HepG2 (cell line): ENCODE results near the gene SEMA3F. TPM values are rescaled to one million over a fixed set of nuclear protein-coding genes. Genes with fewer than 3 reads are reported as not detected.

Source experiments
- AGO1 ChIP-seq: fragments of 200-400 bp; formaldehyde crosslinking; IDR thresholded peaks from 2 replicates; pipeline ENCODE4 v1.6.1; 2017; ENCODE audit warnings: mild to moderate bottlenecking, low read depth, low read length, moderate library complexity; ENCODE audit not compliant: poor library complexity, severe bottlenecking
- ATAD3A ChIP-seq: sonication (generic); formaldehyde crosslinking; IDR thresholded peaks from 2 replicates; pipeline ENCODE4 v1.4.0; 2020; ENCODE audit warnings: missing genetic modification reagents
- CCDC6 ChIP-seq: sonication (generic); formaldehyde crosslinking; IDR thresholded peaks from 2 replicates; pipeline ENCODE4 v1.8.1; 2022; ENCODE audit warnings: mild to moderate bottlenecking, missing genetic modification reagents, moderate library complexity
- FOSL1 ChIP-seq: sonication (generic); formaldehyde crosslinking; IDR thresholded peaks from 2 replicates; pipeline ENCODE4 v1.9.0; 2021; ENCODE audit warnings: missing genetic modification reagents, borderline replicate concordance
- GABPA ChIP-seq, 2 experiments: IDR thresholded peaks; 2 replicates each; pipeline ENCODE4 v1.6.1; 2011 to 2016; ENCODE audit warnings: low read depth in 2 of 2, low read length in 1 of 2, missing biosample characterization in 1 of 2, missing genetic modification characterization in 1 of 2
- GPN1 ChIP-seq: sonication (generic); formaldehyde crosslinking; IDR thresholded peaks from 2 replicates; pipeline ENCODE4 v1.5.1; 2020; ENCODE audit warnings: missing genetic modification reagents, borderline replicate concordance
- MIER2 ChIP-seq: IDR thresholded peaks from 2 replicates; pipeline ENCODE4 v1.6.1; 2016; ENCODE audit warnings: missing biosample characterization, missing genetic modification reagents
- PHF21A ChIP-seq: sonication (generic); formaldehyde crosslinking; IDR thresholded peaks from 2 replicates; pipeline ENCODE4 v1.5.0; 2020; ENCODE audit warnings: mild to moderate bottlenecking, missing genetic modification reagents
- RCOR2 ChIP-seq: IDR thresholded peaks from 2 replicates; pipeline ENCODE4 v1.6.1; 2016; ENCODE audit warnings: missing biosample characterization, missing genetic modification reagents
- SALL1 ChIP-seq: sonication (generic); formaldehyde crosslinking; IDR thresholded peaks from 2 replicates; pipeline ENCODE4 v1.8.0; 2022; ENCODE audit warnings: mild to moderate bottlenecking, missing genetic modification reagents
- SP140L ChIP-seq: sonication (generic); formaldehyde crosslinking; IDR thresholded peaks from 2 replicates; pipeline ENCODE4 v1.4.0; 2020; ENCODE audit warnings: missing genetic modification reagents, borderline replicate concordance
- TSC22D2 ChIP-seq: sonication (generic); formaldehyde crosslinking; IDR thresholded peaks from 2 replicates; pipeline ENCODE4 v1.5.1; 2020; ENCODE audit warnings: missing genetic modification reagents, mild to moderate bottlenecking, borderline replicate concordance
- ZNF468 ChIP-seq: sonication (generic); formaldehyde crosslinking; IDR thresholded peaks from 2 replicates; pipeline ENCODE4 v1.8.0; 2022; ENCODE audit warnings: mild to moderate bottlenecking, moderate library complexity, missing genetic modification reagents
- ZNF512B ChIP-seq: sonication (generic); formaldehyde crosslinking; IDR thresholded peaks from 2 replicates; pipeline ENCODE4 v1.5.1; 2020; ENCODE audit warnings: missing genetic modification reagents, mild to moderate bottlenecking, borderline replicate concordance
- ZNF589 ChIP-seq: sonication (generic); formaldehyde crosslinking; conservative IDR thresholded peaks from 2 replicates; pipeline ENCODE4 v1.8.0; 2022; ENCODE audit warnings: mild to moderate bottlenecking, moderate library complexity, missing genetic modification reagents
- ZSCAN31 ChIP-seq: sonication (generic); formaldehyde crosslinking; IDR thresholded peaks from 2 replicates; pipeline ENCODE4 v1.5.0; 2020; ENCODE audit warnings: low read depth, mild to moderate bottlenecking, missing genetic modification reagents
- polyA plus RNA-seq, 8 experiments: library from polyadenylated mRNA; depleted of rRNA in 3 of 8; stranded (reverse) in 7 of 8; unstranded in 1 of 8; fragments of >200 nt; fragmentation: Illumina TruSeq in 4 of 8; extraction: Trizol in 4 of 8; gene quantifications; 2 replicates each; pipeline versions ENCODE4 v1.2.1 to v1.2.3, GENCODE V29; 2011 to 2016; ENCODE audit warnings: low read depth in 4 of 8, missing spikeins in 1 of 8, mixed read lengths in 1 of 8; ENCODE audit not compliant: insufficient read depth in 1 of 8
- total RNA-seq, 5 experiments: library from RNA; depleted of rRNA; stranded (reverse); fragments of >200 nt; fragmentation: Illumina TruSeq; extraction: Trizol; gene quantifications; 2 replicates each; pipeline ENCODE4 v1.2.3, GENCODE V29; 2016; ENCODE audit warnings: low read depth in 1 of 5
- TF ChIP-seq, protein P1 (sequence below): sonication (generic); formaldehyde crosslinking; IDR thresholded peaks from 2 replicates; pipeline ENCODE4 v1.4.0; 2020; ENCODE audit warnings: missing genetic modification reagents
- TF ChIP-seq, protein P2 (sequence below): conservative IDR thresholded peaks from 2 replicates; pipeline ENCODE4 v1.6.1; 2018; ENCODE audit warnings: missing genetic modification reagents
- TF ChIP-seq, protein P3 (sequence below): sonication (generic); formaldehyde crosslinking; IDR thresholded peaks from 2 replicates; pipeline ENCODE4 v1.5.1; 2020; ENCODE audit warnings: missing genetic modification reagents, mild to moderate bottlenecking, borderline replicate concordance
- TF ChIP-seq, protein P4 (sequence below): IDR thresholded peaks from 2 replicates; pipeline ENCODE4 v1.6.1; 2016; ENCODE audit warnings: low read depth

The SEMA3F gene
- total and polyA plus RNA-seq, 2 of the 13 experiments (the other 11 are each of a cell fraction or from before 2014, with no cell fraction given) = 7.6 to 17.2 TPM

DNA sequence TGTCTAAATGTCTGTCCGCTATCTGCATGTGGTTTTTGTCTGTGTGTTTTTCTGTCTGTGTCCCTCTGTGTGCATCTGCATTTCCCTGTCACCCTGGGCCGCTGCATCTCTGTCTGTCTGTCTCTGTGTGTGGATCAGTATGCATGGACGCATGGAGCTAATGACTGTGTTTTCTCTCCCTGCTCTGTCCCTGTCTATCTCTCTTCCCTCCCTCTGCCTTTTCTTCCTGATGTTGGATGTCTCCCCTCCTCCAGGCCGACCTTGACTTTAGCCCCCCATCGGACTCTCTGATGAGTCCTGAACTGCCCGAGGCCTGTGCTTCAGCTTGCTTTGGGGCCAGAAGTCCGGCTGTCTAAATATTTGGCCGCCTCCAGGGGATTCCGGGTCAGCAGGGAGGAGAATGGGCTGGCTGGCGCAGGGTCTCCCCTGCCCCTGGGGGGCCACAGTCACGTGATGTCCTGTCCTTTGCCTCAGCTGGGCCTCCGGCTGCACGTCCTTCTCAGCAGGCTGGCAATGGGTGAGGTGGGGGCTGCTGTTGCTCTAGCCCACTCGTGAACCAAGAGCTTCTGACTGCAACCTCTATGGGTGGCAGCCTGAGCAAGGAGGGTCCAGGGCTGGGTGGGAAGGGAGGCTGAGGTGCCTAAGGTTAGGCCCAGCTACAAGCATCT lies 53.7 kb downstream of the SEMA3F start (continued):
- TF ChIP-seq, protein P1, sequence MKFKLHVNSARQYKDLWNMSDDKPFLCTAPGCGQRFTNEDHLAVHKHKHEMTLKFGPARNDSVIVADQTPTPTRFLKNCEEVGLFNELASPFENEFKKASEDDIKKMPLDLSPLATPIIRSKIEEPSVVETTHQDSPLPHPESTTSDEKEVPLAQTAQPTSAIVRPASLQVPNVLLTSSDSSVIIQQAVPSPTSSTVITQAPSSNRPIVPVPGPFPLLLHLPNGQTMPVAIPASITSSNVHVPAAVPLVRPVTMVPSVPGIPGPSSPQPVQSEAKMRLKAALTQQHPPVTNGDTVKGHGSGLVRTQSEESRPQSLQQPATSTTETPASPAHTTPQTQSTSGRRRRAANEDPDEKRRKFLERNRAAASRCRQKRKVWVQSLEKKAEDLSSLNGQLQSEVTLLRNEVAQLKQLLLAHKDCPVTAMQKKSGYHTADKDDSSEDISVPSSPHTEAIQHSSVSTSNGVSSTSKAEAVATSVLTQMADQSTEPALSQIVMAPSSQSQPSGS (CRISPR knock-in tag) = peak; percentile 69; the same call in 1 of the 2 replicates
- TF ChIP-seq, protein P2, sequence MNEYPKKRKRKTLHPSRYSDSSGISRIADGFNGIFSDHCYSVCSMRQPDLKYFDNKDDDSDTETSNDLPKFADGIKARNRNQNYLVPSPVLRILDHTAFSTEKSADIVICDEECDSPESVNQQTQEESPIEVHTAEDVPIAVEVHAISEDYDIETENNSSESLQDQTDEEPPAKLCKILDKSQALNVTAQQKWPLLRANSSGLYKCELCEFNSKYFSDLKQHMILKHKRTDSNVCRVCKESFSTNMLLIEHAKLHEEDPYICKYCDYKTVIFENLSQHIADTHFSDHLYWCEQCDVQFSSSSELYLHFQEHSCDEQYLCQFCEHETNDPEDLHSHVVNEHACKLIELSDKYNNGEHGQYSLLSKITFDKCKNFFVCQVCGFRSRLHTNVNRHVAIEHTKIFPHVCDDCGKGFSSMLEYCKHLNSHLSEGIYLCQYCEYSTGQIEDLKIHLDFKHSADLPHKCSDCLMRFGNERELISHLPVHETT = no peak
- no peak for TF ChIP-seq MIER2
- TF ChIP-seq SP140L (CRISPR knock-in tag) = no peak
- TF ChIP-seq GPN1 (CRISPR knock-in tag) = no peak
- no peak for TF ChIP-seq ZNF512B (CRISPR knock-in tag)
- no peak for TF ChIP-seq GABPA (IDR thresholded peaks at IDR 0.05; ENCODE audit: low read depth, low read length)
- no peak for TF ChIP-seq GABPA (CRISPR knock-in tag; IDR thresholded peaks at IDR 0.05; ENCODE audit: low read depth)
- peak; percentile 47; the same call in 1 of the 2 replicates for TF ChIP-seq TSC22D2 (CRISPR knock-in tag)
- peak; percentile 35; the same call in 1 of the 2 replicates for TF ChIP-seq FOSL1 (CRISPR knock-in tag)
- TF ChIP-seq RCOR2 (CRISPR knock-in tag) = peak; percentile 84
- peak; percentile 89 for TF ChIP-seq ZNF589
- TF ChIP-seq, protein P3, sequence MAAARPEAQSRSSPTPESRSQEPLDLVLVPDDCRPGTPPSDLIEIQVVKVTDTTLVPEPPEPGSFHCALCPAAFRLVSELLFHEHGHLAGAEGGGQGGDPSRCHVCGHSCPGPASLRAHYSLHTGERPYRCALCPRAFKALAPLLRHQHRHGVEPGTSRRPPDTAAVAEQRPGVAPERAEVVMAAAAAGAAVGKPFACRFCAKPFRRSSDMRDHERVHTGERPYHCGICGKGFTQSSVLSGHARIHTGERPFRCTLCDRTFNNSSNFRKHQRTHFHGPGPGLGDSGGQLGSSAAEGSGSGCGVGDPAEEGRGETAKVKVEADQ (CRISPR knock-in tag) = no peak; the same call in 1 of the 2 replicates
- TF ChIP-seq CCDC6 (CRISPR knock-in tag) = peak; percentile 69; the same call in 1 of the 2 replicates
- TF ChIP-seq ZNF468 (CRISPR knock-in tag) = no peak
- peak; percentile 98 for TF ChIP-seq PHF21A (CRISPR knock-in tag)
- TF ChIP-seq SALL1 (CRISPR knock-in tag) = peak; percentile 93
- TF ChIP-seq AGO1 = no peak
- TF ChIP-seq ZSCAN31 (CRISPR knock-in tag) = 0 out of 2 replicates have a peak, but pooled peaks have one; percentile 55
- TF ChIP-seq, protein P4, sequence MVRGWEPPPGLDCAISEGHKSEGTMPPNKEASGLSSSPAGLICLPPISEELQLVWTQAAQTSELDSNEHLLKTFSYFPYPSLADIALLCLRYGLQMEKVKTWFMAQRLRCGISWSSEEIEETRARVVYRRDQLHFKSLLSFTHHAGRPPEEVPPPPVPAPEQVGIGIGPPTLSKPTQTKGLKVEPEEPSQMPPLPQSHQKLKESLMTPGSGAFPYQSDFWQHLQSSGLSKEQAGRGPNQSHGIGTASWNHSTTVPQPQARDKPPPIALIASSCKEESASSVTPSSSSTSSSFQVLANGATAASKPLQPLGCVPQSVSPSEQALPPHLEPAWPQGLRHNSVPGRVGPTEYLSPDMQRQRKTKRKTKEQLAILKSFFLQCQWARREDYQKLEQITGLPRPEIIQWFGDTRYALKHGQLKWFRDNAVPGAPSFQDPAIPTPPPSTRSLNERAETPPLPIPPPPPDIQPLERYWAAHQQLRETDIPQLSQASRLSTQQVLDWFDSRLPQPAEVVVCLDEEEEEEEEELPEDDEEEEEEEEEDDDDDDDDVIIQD (CRISPR knock-in tag) = peak; percentile 9; the same call in 1 of the 2 replicates
- no peak for TF ChIP-seq ATAD3A (CRISPR knock-in tag)
